Measurements from ENCODE around the gene CEP44.

GRCh38 chr4:174248407-174248806 lies 35.3 kb upstream of the CEP44 start:
- TF ChIP-seq CTCF (IDR thresholded peaks at IDR 0.05) (no peak), POLR2A (IDR thresholded peaks at IDR 0.05) (no peak)

Measured in adrenal gland (tissue), 5 donors.